Subcutaneous adipose tissue (tissue), 4 donors: ENCODE data around the gene ZNF330. TPM values are rescaled to one million over a fixed set of nuclear protein-coding genes. Genes with fewer than 3 reads are reported as not detected.

Source experiments
- CTCF ChIP-seq: fragments of 450-650 bp; IDR thresholded peaks from one replicate; pipeline ENCODE4 v1.5.1; 2016; ENCODE audit warnings: low read depth, mild to moderate bottlenecking, control low read depth, antibody characterized with exemption, moderate library complexity
- total RNA-seq, 4 donors: library from RNA; depleted of rRNA; stranded (reverse); fragments of >200 nt; gene quantifications; one replicate each; pipeline ENCODE4 v1.1.0, GENCODE V29; 2016

Gene ZNF330
- total RNA-seq, 4 donors from 2014 or later: 34.1 to 63.9 (median 44.1) TPM

GRCh38 chr4:141248486-141248885, 27.8 kb downstream of the ZNF330 start:
- no peak for TF ChIP-seq CTCF

DNA sequence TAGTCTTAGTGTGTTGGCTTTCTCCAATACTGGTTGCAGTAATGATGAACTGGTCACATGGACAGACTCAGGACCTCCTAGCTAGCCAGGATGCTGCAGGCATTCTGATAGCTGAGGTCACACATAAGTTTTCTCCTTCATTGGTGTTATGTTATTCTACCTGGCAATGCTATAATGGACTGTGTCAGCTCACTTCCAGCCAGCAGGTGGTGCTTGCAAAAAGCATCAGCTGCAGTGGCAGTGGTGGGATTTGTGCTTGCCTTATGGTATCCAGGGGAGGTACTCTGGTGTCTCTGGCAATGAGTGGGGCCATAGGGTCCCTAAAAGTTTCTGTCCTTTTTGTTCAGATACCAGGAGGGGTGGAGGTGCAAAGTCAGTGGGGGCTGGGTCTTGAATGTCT, 33.6 kb downstream of the ZNF330 start:
- no peak for TF ChIP-seq CTCF

GRCh38 chr4:141255016-141255415, 34.3 kb downstream of the ZNF330 start:
- TF ChIP-seq CTCF: no peak

GRCh38 chr4:141258558-141258957, 37.9 kb downstream of the ZNF330 start:
- TF ChIP-seq CTCF: no peak

DNA sequence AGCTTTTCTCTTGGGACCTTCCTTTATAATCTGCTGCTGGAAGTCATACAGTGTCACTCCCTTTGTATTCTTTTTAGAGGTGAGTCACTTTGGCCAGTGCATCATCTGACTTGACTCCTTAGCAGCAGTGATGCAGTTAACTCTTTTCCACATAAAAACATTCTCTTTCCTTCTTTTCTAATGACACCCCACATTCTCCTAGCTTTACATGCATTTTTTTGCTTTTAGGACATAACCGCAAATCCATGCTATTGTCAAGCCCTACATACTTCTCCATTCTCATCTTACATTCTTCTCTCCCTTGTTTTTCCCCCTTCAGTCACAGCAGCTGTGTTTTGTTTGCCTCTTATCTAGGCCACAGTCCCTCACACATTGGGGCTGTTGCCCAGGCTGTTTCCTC, 55.1 kb downstream of the ZNF330 start:
- no peak for TF ChIP-seq CTCF

DNA sequence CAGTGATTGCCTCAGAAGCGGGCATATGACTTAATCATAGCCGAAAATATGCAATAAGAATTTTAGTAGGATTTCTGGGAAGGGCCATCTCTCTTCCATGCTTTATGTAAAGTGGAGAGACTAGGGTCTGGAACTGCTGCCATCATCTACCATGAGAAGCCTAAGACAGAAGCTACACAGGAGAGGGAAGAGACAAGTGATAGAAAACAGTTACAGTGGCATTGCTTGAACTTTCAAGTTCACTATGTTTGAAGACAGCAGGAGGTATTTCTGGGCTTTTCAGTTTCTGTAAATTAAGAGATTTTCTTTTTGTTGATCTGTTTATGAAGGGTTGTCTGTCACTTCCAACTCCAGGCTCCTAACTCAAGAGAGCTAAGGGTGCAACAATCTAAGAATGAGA, 62.5 kb downstream of the ZNF330 start:
- no peak for TF ChIP-seq CTCF

- TF ChIP-seq CTCF: no peak
These were observed 62.9 kb downstream of the ZNF330 start for GRCh38 chr4:141283563-141283962.

Other genes starting within 250 kb of the ZNF330 start
- gene RNF150, start 87.4 kb upstream of the ZNF330 start, total RNA-seq: 10 to 100 TPM in 3 of 4 donors, 1 to 10 TPM in 1; 8.6 to 44.8 (median 22.6) TPM